Endothelial cell (in vitro differentiated cells): ENCODE results near the gene RPS3. TPM values are rescaled to one million over a fixed set of nuclear protein-coding genes. Genes with fewer than 3 reads are reported as not detected.

Experiments
- DNase-seq: peaks from one replicate; pipeline ENCODE4 v3.0.0; 2021; ENCODE audit warnings: low spot score
- H3K27ac Mint-ChIP-seq: one replicate; pipeline ENCODE4 v1.8.0; 2021; ENCODE audit warnings: mixed read lengths, inconsistent platforms; ENCODE audit not compliant: unreplicated experiment
- H3K27me3 Mint-ChIP-seq: one replicate; pipeline ENCODE4 v1.8.0; 2021; ENCODE audit warnings: mild to moderate bottlenecking, moderate library complexity, mixed read lengths, inconsistent platforms; ENCODE audit not compliant: unreplicated experiment
- H3K36me3 Mint-ChIP-seq: one replicate; pipeline ENCODE4 v1.8.0; 2021; ENCODE audit warnings: mild to moderate bottlenecking, low read depth, mixed read lengths, inconsistent platforms; ENCODE audit not compliant: unreplicated experiment
- H3K4me1 Mint-ChIP-seq: one replicate; pipeline ENCODE4 v1.8.0; 2021; ENCODE audit warnings: mild to moderate bottlenecking, mixed read lengths, inconsistent platforms; ENCODE audit not compliant: unreplicated experiment
- H3K4me3 Mint-ChIP-seq: one replicate; pipeline ENCODE4 v1.8.0; 2021; ENCODE audit warnings: mild to moderate bottlenecking, mixed read lengths, inconsistent platforms; ENCODE audit not compliant: unreplicated experiment
- H3K9me3 Mint-ChIP-seq: one replicate; pipeline ENCODE4 v1.8.0; 2021; ENCODE audit warnings: mixed read lengths, inconsistent platforms; ENCODE audit not compliant: unreplicated experiment
- CTCF ChIP-seq: fragments of 200-600 bp; sonication (generic); IDR thresholded peaks from one replicate; pipeline ENCODE4 v1.5.0; 2021; ENCODE audit warnings: antibody characterized with exemption; ENCODE audit not compliant: unreplicated experiment
- total RNA-seq: library from RNA; stranded (reverse); fragmentation: NEBNext Ultra II Directional; extraction: Animal tissue kit (Norgen Biotek cat#: 25700); gene quantifications from one replicate; pipeline ENCODE4 v1.2.1, GENCODE V29; 2021; ENCODE audit not compliant: unreplicated experiment

RPS3 gene
- total RNA-seq, 1 donor from 2014 or later = 3,784 TPM

- DNase-seq = no peak
- H3K9me3 Mint-ChIP-seq = no peaks in the 10 kb centered on the region
- peak overlapping the region; percentile 73 for H3K4me3 Mint-ChIP-seq
- H3K27ac Mint-ChIP-seq = peak overlapping the region; percentile 36
- H3K27me3 Mint-ChIP-seq = peaks cover 25% of the 10 kb centered on the region
- peaks cover 36% of the 10 kb centered on the region for H3K4me1 Mint-ChIP-seq
- no peak for TF ChIP-seq CTCF
- peaks cover 55% of the 10 kb centered on the region for H3K36me3 Mint-ChIP-seq
Observed at GRCh38 chr11:75454987-75455386, 55.7 kb downstream of the RPS3 start.

Other genes with a start within 250 kb of the RPS3 start
- 3.5 TPM for gene SLCO2B1, start 248.4 kb upstream of the RPS3 start, total RNA-seq
- gene TPBGL, start 158.7 kb upstream of the RPS3 start, total RNA-seq = 7.0 TPM
- gene ARRB1, start 47.9 kb upstream of the RPS3 start, total RNA-seq = 197 TPM
- gene KLHL35, start 33.7 kb downstream of the RPS3 start, total RNA-seq = 2.8 TPM
- gene GDPD5, start 126.4 kb downstream of the RPS3 start, total RNA-seq = 674 TPM
- gene SERPINH1, start 162.7 kb downstream of the RPS3 start, total RNA-seq = 449 TPM